Measurements from ENCODE around the gene CSF1. TPM values are rescaled to one million over a fixed set of nuclear protein-coding genes. Genes with fewer than 3 reads are reported as not detected.

CSF1 gene
- total RNA-seq, 4 donors from 2014 or later, result 9.7 to 41.9 (median 22.0) TPM

DNA sequence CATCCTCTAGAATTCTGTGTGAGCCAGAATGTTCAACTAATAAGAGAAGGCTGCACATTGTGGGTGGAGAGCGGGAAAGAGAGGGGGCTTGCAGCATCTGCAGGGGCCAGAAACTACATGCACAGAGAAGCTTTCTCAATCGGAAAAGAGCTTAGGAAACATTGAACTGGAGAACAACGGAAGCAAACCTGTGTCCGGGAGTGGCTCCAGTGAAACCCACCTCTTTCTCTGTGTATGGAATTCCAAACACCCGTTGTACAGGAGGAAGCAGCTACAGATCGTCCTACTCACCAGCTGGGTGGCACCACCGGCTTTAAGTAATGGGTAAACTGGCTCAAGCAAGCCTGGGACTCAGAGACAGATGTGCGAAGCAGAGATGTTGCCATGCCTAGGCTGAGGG lies 14.0 kb upstream of the CSF1 start:
- DNase-seq (ENCODE audit: low spot score in 2 of 2), result no peak
- intact Hi-C loops (cut with DNase I; ENCODE audit: low total_unique reads), result no loop called here
- TF ChIP-seq, protein P1, sequence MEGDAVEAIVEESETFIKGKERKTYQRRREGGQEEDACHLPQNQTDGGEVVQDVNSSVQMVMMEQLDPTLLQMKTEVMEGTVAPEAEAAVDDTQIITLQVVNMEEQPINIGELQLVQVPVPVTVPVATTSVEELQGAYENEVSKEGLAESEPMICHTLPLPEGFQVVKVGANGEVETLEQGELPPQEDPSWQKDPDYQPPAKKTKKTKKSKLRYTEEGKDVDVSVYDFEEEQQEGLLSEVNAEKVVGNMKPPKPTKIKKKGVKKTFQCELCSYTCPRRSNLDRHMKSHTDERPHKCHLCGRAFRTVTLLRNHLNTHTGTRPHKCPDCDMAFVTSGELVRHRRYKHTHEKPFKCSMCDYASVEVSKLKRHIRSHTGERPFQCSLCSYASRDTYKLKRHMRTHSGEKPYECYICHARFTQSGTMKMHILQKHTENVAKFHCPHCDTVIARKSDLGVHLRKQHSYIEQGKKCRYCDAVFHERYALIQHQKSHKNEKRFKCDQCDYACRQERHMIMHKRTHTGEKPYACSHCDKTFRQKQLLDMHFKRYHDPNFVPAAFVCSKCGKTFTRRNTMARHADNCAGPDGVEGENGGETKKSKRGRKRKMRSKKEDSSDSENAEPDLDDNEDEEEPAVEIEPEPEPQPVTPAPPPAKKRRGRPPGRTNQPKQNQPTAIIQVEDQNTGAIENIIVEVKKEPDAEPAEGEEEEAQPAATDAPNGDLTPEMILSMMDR (IDR thresholded peaks at IDR 0.05), result no peak
- TF ChIP-seq POLR2A (IDR thresholded peaks at IDR 0.05), result no peak
- 74% methylated on average over 8 of the region's 8 CpGs for WGBS, 2 donors
- H3K4me3 ChIP-seq (ENCODE audit: low read depth, poor library complexity, severe bottlenecking), result no peak overlapping the region

DNA sequence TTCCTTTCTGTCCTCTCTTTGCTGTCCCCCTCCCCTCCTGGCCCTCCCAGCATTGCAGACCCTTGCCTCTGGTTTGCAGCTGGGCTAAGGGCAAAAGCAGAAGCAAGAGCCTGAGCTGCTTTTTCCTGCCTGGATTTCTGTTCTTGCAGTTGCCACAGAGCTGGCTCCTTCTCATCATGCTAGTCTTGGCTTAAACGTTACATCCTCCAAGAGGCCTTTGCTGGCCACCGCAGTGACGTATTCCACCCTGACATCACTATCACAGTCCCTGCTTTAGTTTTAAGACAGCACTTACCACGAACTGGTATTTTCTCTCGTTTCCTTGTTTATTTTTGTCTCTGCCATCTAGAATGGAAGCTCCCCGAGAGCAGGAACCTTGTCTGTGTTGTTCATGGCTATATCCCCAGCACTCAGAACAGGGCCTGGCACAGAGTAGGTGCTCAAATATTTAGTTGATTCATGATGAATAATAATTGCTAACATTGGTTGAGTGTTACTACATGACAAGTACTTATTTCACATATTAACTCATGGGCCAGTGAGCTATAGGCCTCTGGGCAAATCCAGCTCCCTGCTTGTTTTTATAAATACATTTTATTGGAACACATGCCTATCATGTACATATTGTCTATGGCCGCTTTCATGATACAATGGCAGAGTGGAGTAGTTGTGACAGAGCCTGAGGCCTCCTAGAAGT lies 13.2 kb upstream of the CSF1 start:
- WGBS, 2 donors, result 76 to 78% methylated on average over 7 of the region's 7 CpGs

DNA sequence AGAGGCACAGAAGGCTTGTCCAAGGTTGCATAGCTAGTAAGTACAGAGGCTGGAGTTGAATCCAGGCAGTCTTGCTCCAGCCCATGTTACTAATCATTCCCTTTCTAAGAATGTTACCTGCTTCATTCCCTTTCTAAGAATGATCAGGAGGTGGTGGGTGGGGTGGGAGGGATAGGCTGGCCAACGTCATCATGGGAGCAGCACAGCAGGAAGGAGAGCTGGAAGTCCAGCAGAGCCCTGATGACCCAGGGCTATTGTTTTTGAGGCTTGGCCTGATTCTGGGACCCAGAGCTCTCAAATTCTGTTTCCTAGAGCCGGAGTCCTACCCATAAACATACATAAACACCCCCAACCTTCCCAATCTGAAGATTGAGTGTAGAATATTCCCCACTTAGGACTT lies 11.8 kb upstream of the CSF1 start:
- intact Hi-C loops (cut with DNase I; ENCODE audit: low total_unique reads), result no loop called here
- no peak overlapping the region for H3K4me3 ChIP-seq (ENCODE audit: low read depth, poor library complexity, severe bottlenecking)
- no peak for DNase-seq (ENCODE audit: low spot score in 2 of 2)
- TF ChIP-seq, protein P1 (IDR thresholded peaks at IDR 0.05), result no peak
- TF ChIP-seq POLR2A (IDR thresholded peaks at IDR 0.05), result no peak
- WGBS, 2 donors, result 59 to 90% methylated on average over 2 of the region's 2 CpGs

More for the DNA sequence above, 13.2 kb upstream of the CSF1 start:
- intact Hi-C loops (cut with DNase I; ENCODE audit: low total_unique reads), result no loop called here
- TF ChIP-seq, protein P1 (IDR thresholded peaks at IDR 0.05), result no peak
- no peak for TF ChIP-seq POLR2A (IDR thresholded peaks at IDR 0.05)
- no peak for DNase-seq (ENCODE audit: low spot score in 2 of 2)
- no peak overlapping the region for H3K4me3 ChIP-seq (ENCODE audit: low read depth, poor library complexity, severe bottlenecking)

DNA sequence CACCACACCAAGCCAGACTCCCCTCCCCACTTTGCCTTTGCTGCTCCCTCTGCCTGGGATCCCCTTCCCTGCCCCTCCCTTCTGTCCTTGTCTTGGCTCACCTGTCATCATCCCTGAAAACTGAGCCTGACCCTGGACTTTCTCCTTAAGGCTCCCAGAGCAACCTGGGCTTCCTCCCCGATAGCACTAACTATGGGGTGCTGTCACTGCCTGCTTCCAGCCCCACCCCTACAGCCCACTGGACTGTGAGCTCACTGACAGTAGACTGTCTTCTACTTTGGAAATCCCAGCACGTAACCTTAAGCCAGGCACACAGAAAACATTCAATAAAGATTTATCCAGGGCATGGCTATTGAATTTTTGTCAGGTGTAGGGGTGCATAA lies 9.5 kb upstream of the CSF1 start:
- no peak for DNase-seq (ENCODE audit: low spot score in 2 of 2)
- no peak for TF ChIP-seq POLR2A (IDR thresholded peaks at IDR 0.05)
- TF ChIP-seq, protein P1 (IDR thresholded peaks at IDR 0.05), result no peak
- no peak overlapping the region for H3K4me3 ChIP-seq (ENCODE audit: low read depth, poor library complexity, severe bottlenecking)
- 93 to 95% methylated on average over 2 of the region's 2 CpGs for WGBS, 2 donors
- intact Hi-C loops (cut with DNase I; ENCODE audit: low total_unique reads), result no loop called here

DNA sequence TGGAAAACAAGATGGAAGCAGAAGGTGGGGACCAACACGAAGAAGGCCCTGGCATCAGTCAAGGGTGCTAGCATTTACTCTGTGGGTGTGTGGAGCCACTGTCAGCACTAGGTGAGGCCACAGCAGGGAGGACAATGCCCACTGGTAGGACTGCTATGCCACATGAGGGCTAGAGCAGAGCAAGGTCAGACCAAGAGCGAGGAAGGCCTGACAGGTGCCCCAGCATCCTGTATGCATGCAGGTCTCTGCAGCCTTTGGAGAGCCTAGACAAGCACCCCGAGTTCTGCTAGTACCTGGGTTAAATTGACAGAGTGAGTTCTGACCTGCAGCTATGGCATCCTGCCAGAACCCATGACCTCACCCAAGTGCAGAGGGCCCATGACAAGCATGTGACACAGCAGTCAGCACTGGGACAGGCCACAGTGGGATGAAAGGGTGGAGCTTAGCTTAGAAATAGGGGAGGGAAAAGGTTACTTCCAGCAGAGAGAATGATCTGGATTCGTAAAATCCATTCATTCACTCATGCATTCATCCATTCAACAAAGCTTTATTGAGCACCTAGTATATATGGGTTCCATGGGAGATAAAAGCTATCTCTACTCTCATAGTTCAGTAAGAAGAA lies 9.0 kb upstream of the CSF1 start:
- WGBS, 2 donors, result 86 to 88% methylated on average over 2 to 4 of the region's 4 CpGs
- no peak overlapping the region for H3K4me3 ChIP-seq (ENCODE audit: low read depth, poor library complexity, severe bottlenecking)
- no peak for TF ChIP-seq POLR2A (IDR thresholded peaks at IDR 0.05)
- TF ChIP-seq, protein P1 (IDR thresholded peaks at IDR 0.05), result no peak
- DNase-seq (ENCODE audit: low spot score in 2 of 2), result no peak
- intact Hi-C loops (cut with DNase I; ENCODE audit: low total_unique reads), result no loop called here
